Measurements from ENCODE around the gene DNAH6. TPM values are rescaled to one million over a fixed set of nuclear protein-coding genes. Genes with fewer than 3 reads are reported as not detected.

Gene DNAH6
- total and polyA plus RNA-seq, 4 donors: 1.9 to 16.9 (median 8.5) TPM

DNA sequence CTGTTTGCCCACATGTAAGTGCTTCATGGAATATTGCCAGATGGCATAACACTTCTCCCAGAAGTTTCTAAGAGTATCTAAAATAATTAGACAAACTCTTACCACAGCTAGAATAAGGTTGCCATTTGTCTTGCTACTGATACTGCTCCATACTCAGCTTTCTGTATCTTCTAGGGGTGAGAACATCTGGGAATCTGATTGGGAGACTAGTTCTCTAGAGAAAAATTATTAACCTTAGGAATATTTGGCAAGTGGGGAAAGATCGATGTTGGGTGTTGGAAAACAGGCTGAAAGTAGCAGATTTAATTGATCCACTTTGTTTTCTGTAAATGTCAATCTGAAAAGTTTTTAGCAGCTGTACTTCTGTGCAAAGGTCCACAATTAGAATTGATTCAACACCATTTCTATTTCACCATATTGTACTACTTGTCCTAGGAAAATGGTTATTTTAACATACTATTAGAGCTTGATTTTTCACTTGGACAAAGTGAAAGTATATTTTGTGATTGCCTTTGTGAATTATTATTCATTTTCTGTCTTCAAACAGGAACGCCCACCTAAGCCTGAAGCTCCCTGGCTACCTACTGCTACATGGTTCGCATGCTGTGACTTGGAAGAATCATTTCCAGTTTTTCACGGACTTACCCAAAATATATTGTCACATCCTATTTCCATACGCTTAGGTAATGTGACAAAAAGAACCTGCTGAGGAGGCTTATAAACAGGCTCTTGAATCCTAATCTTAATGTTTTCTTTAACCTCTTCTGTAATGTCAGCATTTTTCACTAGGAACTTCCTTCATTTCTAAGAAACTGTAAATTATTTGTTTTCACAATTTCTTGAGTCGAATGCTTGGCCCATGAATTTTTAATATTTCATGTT, 216.8 kb downstream of the DNAH6 start:
- DNase-seq (peak in 1 of 3 donors; percentile 32), ATAC-seq (ENCODE audit: insufficient read depth, low FRiP score) (no peak)
- no peak overlapping the region for H3K27ac ChIP-seq (ENCODE audit: low read depth in 1 of 2, low read length in 1 of 2)
- H3K27me3 ChIP-seq (ENCODE audit: control insufficient read depth in 3 of 3, insufficient read depth in 3 of 3, low read length in 2 of 3): no peaks in the 10 kb centered on the region
- no peaks in the 10 kb centered on the region for H3K36me3 ChIP-seq (ENCODE audit: control insufficient read depth in 4 of 4, insufficient read depth in 4 of 4, low read length in 4 of 4)
- H3K9ac ChIP-seq (ENCODE audit: insufficient read depth in 1 of 2, low read length in 2 of 2): no peak overlapping the region
- no peak for TF ChIP-seq CTCF (IDR thresholded peaks at IDR 0.05; ENCODE audit: control extremely low read depth, extremely low read depth)
- H3K4me3 ChIP-seq: no peak overlapping the region
- 61 to 65% methylated on average over 6 of the region's 6 CpGs for WGBS, 2 donors
- no peaks in the 10 kb centered on the region for H3K9me3 ChIP-seq (ENCODE audit: control insufficient read depth in 4 of 4, insufficient read depth in 3 of 4, low read length in 3 of 4)
- H3K4me1 ChIP-seq (ENCODE audit: control insufficient read depth in 5 of 5, insufficient read depth in 5 of 5, low read length in 5 of 5): peaks cover 0 to 1% (median 0%) of the 10 kb centered on the region in 5 donors

GRCh38 chr2:84735389-84735788, 219.1 kb downstream of the DNAH6 start:
- no peak overlapping the region for H3K4me3 ChIP-seq
- H3K36me3 ChIP-seq (ENCODE audit: control insufficient read depth in 4 of 4, insufficient read depth in 4 of 4, low read length in 4 of 4): no peaks in the 10 kb centered on the region
- no peak for TF ChIP-seq CTCF (IDR thresholded peaks at IDR 0.05; ENCODE audit: control extremely low read depth, extremely low read depth)
- DNase-seq: no peak
- no peaks in the 10 kb centered on the region for H3K4me1 ChIP-seq (ENCODE audit: control insufficient read depth in 5 of 5, insufficient read depth in 5 of 5, low read length in 5 of 5)
- no peaks in the 10 kb centered on the region for H3K9me3 ChIP-seq (ENCODE audit: control insufficient read depth in 4 of 4, insufficient read depth in 3 of 4, low read length in 3 of 4)
- H3K9ac ChIP-seq (ENCODE audit: insufficient read depth in 1 of 2, low read length in 2 of 2): no peak overlapping the region
- WGBS, 2 donors: 90 to 92% methylated on average over 1 of the region's 1 CpG
- no peaks in the 10 kb centered on the region for H3K27me3 ChIP-seq (ENCODE audit: control insufficient read depth in 3 of 3, insufficient read depth in 3 of 3, low read length in 2 of 3)
- ATAC-seq (ENCODE audit: insufficient read depth, low FRiP score): no peak
- no peak overlapping the region for H3K27ac ChIP-seq (ENCODE audit: low read depth in 1 of 2, low read length in 1 of 2)

- TF ChIP-seq CTCF (IDR thresholded peaks at IDR 0.05; ENCODE audit: control extremely low read depth, extremely low read depth): peak; percentile 14
- no peak overlapping the region for H3K4me3 ChIP-seq
- no peaks in the 10 kb centered on the region for H3K4me1 ChIP-seq (ENCODE audit: control insufficient read depth in 5 of 5, insufficient read depth in 5 of 5, low read length in 5 of 5)
- WGBS, 2 donors: 55 to 65% methylated on average over 3 of the region's 3 CpGs
- ATAC-seq (ENCODE audit: insufficient read depth, low FRiP score) (peak; percentile 44), DNase-seq (no peak)
- no peaks in the 10 kb centered on the region for H3K9me3 ChIP-seq (ENCODE audit: control insufficient read depth in 4 of 4, insufficient read depth in 3 of 4, low read length in 3 of 4)
- H3K27me3 ChIP-seq (ENCODE audit: control insufficient read depth in 3 of 3, insufficient read depth in 3 of 3, low read length in 2 of 3): no peaks in the 10 kb centered on the region
- no peaks in the 10 kb centered on the region for H3K36me3 ChIP-seq (ENCODE audit: control insufficient read depth in 4 of 4, insufficient read depth in 4 of 4, low read length in 4 of 4)
- H3K9ac ChIP-seq (ENCODE audit: insufficient read depth in 1 of 2, low read length in 2 of 2): no peak overlapping the region
- no peak overlapping the region for H3K27ac ChIP-seq (ENCODE audit: low read depth in 1 of 2, low read length in 1 of 2)
Measured at GRCh38 chr2:84741182-84741822, 225.0 kb downstream of the DNAH6 start.
